H1 (cell line): ENCODE measurements around the gene PLVAP. TPM values are rescaled to one million over a fixed set of nuclear protein-coding genes. Genes with fewer than 3 reads are reported as not detected.

Experiments used
- CTCF ChIA-PET: fragments of 300-600 bp; sonication (Branson Sonifier 250); formaldehyde crosslinking; loops from one replicate; lab custom pipeline; 2021; ENCODE audit not compliant: partially characterized antibody; lab: Charles Lee
- POLR2A ChIA-PET: fragments of 300-600 bp; sonication (Branson Sonifier 250); formaldehyde crosslinking; loops from one replicate; lab custom pipeline; 2021; ENCODE audit warnings: inconsistent platforms; ENCODE audit not compliant: partially characterized antibody; lab: Charles Lee
- DNase-seq, 2 experiments: peaks; one replicate each; pipeline versions ENCODE4 v3.0.0 to v3.0.0-alpha.2; 2010 to 2022; ENCODE audit warnings: low spot score in 2 of 2, low read depth in 1 of 2, mixed read lengths in 1 of 2
- FAIRE-seq: peaks from 2 replicates; lab custom pipeline; 2011; peaks lifted over from hg19 to GRCh38; lab: Jason Lieb, UNC
- H2AFZ ChIP-seq: 2 replicates; pipeline ENCODE4 v1.8.1; 2012; ENCODE audit warnings: low read length, inconsistent platforms
- H2AK5ac ChIP-seq: 2 replicates; pipeline ENCODE4 v1.6.1; 2013; ENCODE audit warnings: low read depth, low read length
- H2BK120ac ChIP-seq: replicated peaks from 2 replicates; pipeline ENCODE3; 2013; ENCODE audit warnings: low read depth, low read length, inconsistent platforms
- H2BK12ac ChIP-seq: 2 replicates; pipeline ENCODE4 v1.6.1; 2013; ENCODE audit warnings: low read depth, low read length
- H2BK15ac ChIP-seq: 2 replicates; pipeline ENCODE4 v1.6.1; 2013; ENCODE audit warnings: low read length
- H2BK20ac ChIP-seq: 2 replicates; pipeline ENCODE4 v1.6.1; 2013; ENCODE audit warnings: low read length
- H2BK5ac ChIP-seq: 2 replicates; pipeline ENCODE4 v1.6.1; 2013; ENCODE audit warnings: low read depth, low read length
- H3K14ac ChIP-seq: 2 replicates; pipeline ENCODE4 v1.6.1; 2013; ENCODE audit warnings: inconsistent platforms; ENCODE audit not compliant: insufficient read length
- H3K18ac ChIP-seq: 2 replicates; pipeline ENCODE4 v1.6.1; 2013; ENCODE audit warnings: low read length; ENCODE audit errors: extremely low read depth
- H3K23ac ChIP-seq: 2 replicates; pipeline ENCODE4 v1.6.1; 2013; ENCODE audit warnings: inconsistent platforms; ENCODE audit not compliant: insufficient read length
- H3K23me2 ChIP-seq: 2 replicates; pipeline ENCODE4 v1.6.1; 2013; ENCODE audit warnings: low read depth, low read length
- H3K27ac ChIP-seq: 2 replicates; pipeline ENCODE4 v1.6.1; 2011; ENCODE audit warnings: low read depth, low read length, inconsistent platforms
- H3K27me3 ChIP-seq, 4 experiments: replicated peaks in 1 of 4; 1 replicate in 1 of 4; 2 replicates in 3 of 4; pipeline versions ENCODE4 v1.6.1 to v1.8.1; 2011 to 2013; ENCODE audit warnings: low read length in 3 of 4, mild to moderate bottlenecking in 3 of 4, inconsistent platforms in 2 of 4, mixed read lengths in 2 of 4, moderate library complexity in 1 of 4; ENCODE audit not compliant: control insufficient read depth in 3 of 4, insufficient read depth in 3 of 4; ENCODE audit errors: extremely low read depth in 1 of 4
- H3K36me3 ChIP-seq, 4 experiments: 2 replicates each; pipeline versions ENCODE4 v1.6.1 to v1.8.1; 2011 to 2013; ENCODE audit warnings: mild to moderate bottlenecking in 4 of 4, low read length in 3 of 4, moderate library complexity in 2 of 4, control low read depth in 1 of 4, inconsistent platforms in 1 of 4; ENCODE audit not compliant: insufficient read depth in 4 of 4, control insufficient read depth in 2 of 4
- H3K4ac ChIP-seq: replicated peaks from 2 replicates; pipeline ENCODE3; 2013; ENCODE audit warnings: low read length, low read depth, mixed read lengths, inconsistent platforms; ENCODE audit not compliant: insufficient read length
- H3K4me1 ChIP-seq, 4 experiments: replicated peaks in 1 of 4; 1 replicate in 1 of 4; 2 replicates in 3 of 4; pipeline versions ENCODE4 v1.6.1 to v1.8.1; 2011 to 2013; ENCODE audit warnings: low read length in 3 of 4, inconsistent platforms in 2 of 4, mixed read lengths in 1 of 4; ENCODE audit not compliant: insufficient read depth in 4 of 4, control insufficient read depth in 3 of 4
- H3K4me2 ChIP-seq, 2 experiments: 2 replicates each; pipeline versions ENCODE4 v1.6.1 to v1.8.1; 2011 to 2013; ENCODE audit warnings: low read depth in 2 of 2, low read length in 2 of 2, control low read depth in 1 of 2, inconsistent platforms in 1 of 2, mild to moderate bottlenecking in 1 of 2; ENCODE audit not compliant: insufficient read depth in 1 of 2
- H3K4me3 ChIP-seq, 4 experiments: fragments of 200-600, 300-600 bp in 1 of 4; sonication (generic), shearing (Covaris generic), sonication (Bioruptor Twin) in 1 of 4; 2 replicates each; pipeline versions ENCODE4 v1.5.1 to v1.8.1; 2011 to 2016; ENCODE audit warnings: low read length in 4 of 4, low read depth in 3 of 4, control low read depth in 2 of 4, inconsistent platforms in 2 of 4, mild to moderate bottlenecking in 2 of 4, mixed read lengths in 1 of 4, moderate library complexity in 1 of 4; ENCODE audit not compliant: insufficient read depth in 2 of 4; ENCODE audit errors: extremely low read depth in 1 of 4
- H3K56ac ChIP-seq: replicated peaks from 2 replicates; pipeline ENCODE3; 2013; ENCODE audit warnings: low read depth, mild to moderate bottlenecking, mixed read lengths, low read length, inconsistent platforms; ENCODE audit not compliant: insufficient read length
- H3K79me1 ChIP-seq: 2 replicates; pipeline ENCODE4 v1.6.1; 2013; ENCODE audit warnings: low read depth, low read length, control low read depth
- H3K79me2 ChIP-seq, 2 experiments: 2 replicates each; pipeline versions ENCODE4 v1.6.1 to v1.8.1; 2012 to 2013; ENCODE audit warnings: low read length in 2 of 2, mild to moderate bottlenecking in 2 of 2, inconsistent platforms in 1 of 2; ENCODE audit not compliant: insufficient read depth in 2 of 2, control insufficient read depth in 1 of 2
- H3K9ac ChIP-seq, 4 experiments: replicated peaks in 1 of 4; 1 replicate in 1 of 4; 2 replicates in 3 of 4; pipeline versions ENCODE4 v1.6.1 to v1.8.1; 2011 to 2013; ENCODE audit warnings: low read depth in 3 of 4, low read length in 3 of 4, control low read depth in 2 of 4, mild to moderate bottlenecking in 2 of 4, moderate library complexity in 2 of 4, inconsistent platforms in 1 of 4; ENCODE audit errors: extremely low read depth in 1 of 4
- H3K9me3 ChIP-seq, 2 experiments: 2 replicates each; pipeline versions ENCODE4 v1.6.1 to v1.8.1; 2012 to 2013; ENCODE audit warnings: mild to moderate bottlenecking in 2 of 2, moderate library complexity in 2 of 2, control low read depth in 1 of 2, inconsistent platforms in 1 of 2, low read depth in 1 of 2, low read length in 1 of 2, mixed read lengths in 1 of 2; ENCODE audit not compliant: insufficient read depth in 2 of 2
- H4K20me1 ChIP-seq, 2 experiments: replicated peaks in 1 of 2; 2 replicates each; pipeline versions ENCODE3 to v1.8.1; 2011 to 2013; ENCODE audit warnings: inconsistent platforms in 2 of 2, low read length in 2 of 2, mild to moderate bottlenecking in 1 of 2; ENCODE audit not compliant: insufficient read depth in 2 of 2, control insufficient read depth in 1 of 2
- H4K5ac ChIP-seq: 2 replicates; pipeline ENCODE4 v1.6.1; 2013; ENCODE audit warnings: low read length, low read depth, mixed read lengths, inconsistent platforms; ENCODE audit not compliant: insufficient read length
- H4K8ac ChIP-seq: 2 replicates; pipeline ENCODE4 v1.8.0; 2013; ENCODE audit warnings: mild to moderate bottlenecking, moderate library complexity, low read length, inconsistent platforms; ENCODE audit not compliant: insufficient read depth; ENCODE audit errors: extremely low read depth
- H4K91ac ChIP-seq: replicated peaks from 2 replicates; pipeline ENCODE3; 2013; ENCODE audit warnings: low read length, mixed read lengths, inconsistent platforms; ENCODE audit not compliant: insufficient read length
- SRF ChIP-seq: IDR thresholded peaks from 2 replicates; pipeline ENCODE4 v1.6.1; 2011; ENCODE audit warnings: mild to moderate bottlenecking, low read depth, low read length, moderate library complexity
- WGBS, 2 experiments: shearing (Covaris generic) in 1 of 2; methylation state at CpG; one replicate each; pipeline versions ENCODE4 v1.1.6 to v1.1.7; 2013 to 2015; ENCODE audit warnings: low lambda C conversion rate in 2 of 2, mixed read lengths in 2 of 2, inconsistent platforms in 1 of 2, low coverage in 1 of 2, missing lambda C conversion rate in 1 of 2; ENCODE audit not compliant: insufficient replicate concordance in 2 of 2, insufficient coverage in 1 of 2, insufficient read length in 1 of 2; ENCODE audit errors: extremely low coverage in 1 of 2, missing lambda C conversion rate in 1 of 2; 5-methylcytosine and 5-hydroxymethylcytosine counted together
- polyA plus RNA-seq, 7 experiments: library from polyadenylated mRNA; depleted of rRNA in 3 of 7; stranded (reverse) in 5 of 7; unstranded in 2 of 7; fragments of >200 nt in 5 of 7; fragments of 200-250 nt in 2 of 7; gene quantifications; 1 replicate in 5 of 7; 2 replicates in 1 of 7; 4 replicates in 1 of 7; pipeline versions ENCODE4 v1.2.1 to v1.2.3, GENCODE V29; 2011 to 2013; ENCODE audit warnings: missing spikeins in 2 of 7, mixed read lengths in 2 of 7
- total RNA-seq: library from RNA; stranded (reverse); fragmentation: NEBNext Ultra II Directional; extraction: Animal tissue kit (Norgen Biotek cat#: 25700); gene quantifications from 2 replicates; pipeline ENCODE4 v1.2.1, GENCODE V29; 2021

The PLVAP gene
- total and polyA plus RNA-seq, 2 of the 8 experiments (the other 6 are each of a cell fraction or from before 2014, with no cell fraction given): 0.32 TPM; not detected in 1

DNA sequence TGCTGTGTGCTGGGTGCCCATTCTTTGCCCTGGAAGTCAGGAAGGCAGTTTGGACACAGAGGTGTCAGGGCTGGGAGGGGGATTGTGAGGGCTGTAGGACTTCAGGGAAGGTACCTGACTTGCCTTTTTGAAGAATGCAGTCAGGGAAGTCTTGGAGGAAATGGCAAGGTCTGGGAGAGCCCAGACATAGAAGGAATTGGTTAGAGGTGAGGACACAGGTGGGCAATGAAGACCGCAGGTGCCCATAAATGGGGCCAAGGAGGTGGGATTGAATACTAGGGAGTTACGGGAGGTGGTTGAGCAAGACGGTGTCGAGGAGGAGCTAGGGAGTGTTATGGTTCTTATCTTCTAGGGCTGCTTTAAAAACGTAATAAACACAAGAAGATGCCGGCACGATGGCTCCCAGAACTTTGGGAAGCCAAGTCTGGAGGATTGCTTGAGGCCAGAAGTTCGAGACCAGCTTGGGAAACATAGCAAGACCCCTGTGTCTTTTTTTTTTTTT is 69.2 kb downstream of the PLVAP start:
- FAIRE-seq (no peak), DNase-seq (no peak)
- no peak overlapping the region for H3K4me2 ChIP-seq
- H4K91ac ChIP-seq: no peak overlapping the region
- no peak overlapping the region for H2BK120ac ChIP-seq
- no peak overlapping the region for H4K5ac ChIP-seq
- no peak overlapping the region for H2AFZ ChIP-seq
- H3K79me2 ChIP-seq: peaks cover 8 to 36% of the 10 kb centered on the region in 2 experiments; a peak in 3 of 4 replicates
- no peak overlapping the region for H3K23ac ChIP-seq
- no peak for TF ChIP-seq SRF
- H3K4ac ChIP-seq: no peak overlapping the region
- H3K27me3 ChIP-seq: no peaks in the 10 kb centered on the region
- peaks cover 12 to 24% (median 15%) of the 10 kb centered on the region in 4 experiments for H3K4me1 ChIP-seq
- no peak overlapping the region for H3K14ac ChIP-seq
- H3K36me3 ChIP-seq: no peaks in the 10 kb centered on the region; a peak in 2 of 8 replicates
- no peak overlapping the region for H2AK5ac ChIP-seq
- peaks cover 0 to 12% of the 10 kb centered on the region in 2 experiments for H4K20me1 ChIP-seq
- no peak overlapping the region for H3K18ac ChIP-seq
- peaks cover 16% of the 10 kb centered on the region for H3K79me1 ChIP-seq
- CTCF ChIA-PET: interaction anchor here (1.5 to 2.5 kb wide), 7 partner anchors 15 to 93 kb away, joined by 3 to 13 read pairs (median 9); partner anchors contain the start of genes ANO8 and USE1
- no peak overlapping the region for H3K9ac ChIP-seq
- no peaks in the 10 kb centered on the region for H3K9me3 ChIP-seq
- H3K56ac ChIP-seq: no peak overlapping the region
- POLR2A ChIA-PET: interaction anchor here (1.2 to 18.5 kb wide), 5 partner anchors 17 to 93 kb away, joined by 3 to 329 read pairs (median 10); partner anchors contain the start of genes ANO8, BABAM1 and USE1
- no peak overlapping the region; the same call in 1 of the 2 replicates for H2BK12ac ChIP-seq
- no peak overlapping the region for H3K27ac ChIP-seq
- H2BK15ac ChIP-seq: 0 out of 2 replicates have a peak overlapping the region, but pooled peaks have one; percentile 46
- no peak overlapping the region for H4K8ac ChIP-seq
- no peak overlapping the region for H2BK20ac ChIP-seq
- WGBS, 2 experiments: 85% methylated on average over 7 of the region's 8 CpGs; no CpG with 5 or more reads in 1 of the 2 experiments
- peaks cover 9% of the 10 kb centered on the region for H3K23me2 ChIP-seq
- H3K4me3 ChIP-seq: no peak overlapping the region
- no peak overlapping the region for H2BK5ac ChIP-seq
